ENCODE results near the gene CES5A. TPM values are rescaled to one million over a fixed set of nuclear protein-coding genes. Genes with fewer than 3 reads are reported as not detected.

CES5A gene
- polyA plus RNA-seq, 3 donors, result not detected

DNA sequence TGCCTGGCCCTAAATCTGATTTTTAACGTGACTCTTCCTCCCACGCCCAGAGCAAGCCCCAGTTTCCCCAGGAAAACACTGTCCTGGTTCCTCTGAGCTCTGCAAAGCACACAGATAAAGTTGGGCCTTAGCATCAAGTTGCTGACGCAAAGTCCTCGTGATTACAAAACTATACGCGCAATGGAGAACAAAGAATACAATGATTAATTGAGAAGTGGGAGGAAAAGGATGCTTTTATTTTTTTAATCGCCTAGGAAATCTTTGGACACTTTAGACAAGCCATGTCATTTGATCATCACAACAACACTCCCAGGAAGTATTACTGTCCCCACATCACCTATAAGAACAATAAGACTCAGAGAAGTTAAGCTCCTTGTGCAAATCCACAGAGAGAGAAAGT, 30.5 kb upstream of the CES5A start:
- Histone ChIP-seq H2AFZ (ENCODE audit: insufficient read depth, low read depth, low read length, poor library complexity, severe bottlenecking) (no peak overlapping the region), H3K36me3 (replicated peaks in 1 of 2; ENCODE audit: control insufficient read depth in 1 of 2, insufficient read depth in 2 of 2, low read length in 2 of 2) (no peaks in the 10 kb centered on the region), H3K9ac (ENCODE audit: insufficient read depth, low read length, poor library complexity, severe bottlenecking) (no peak overlapping the region), H3K27me3 (ENCODE audit: control insufficient read depth in 2 of 2, insufficient read depth in 2 of 2, low read length in 2 of 2) (no peaks in the 10 kb centered on the region), H3K27ac (ENCODE audit: low read depth in 1 of 2, low read length in 2 of 2) (no peak overlapping the region), H4K20me1 (ENCODE audit: insufficient read depth, low read length) (no peaks in the 10 kb centered on the region), H3K9me3 (replicated peaks in 1 of 2; ENCODE audit: control insufficient read depth in 1 of 2, insufficient read depth in 1 of 2, low read length in 2 of 2) (peaks cover 0 to 9% of the 10 kb centered on the region in 2 donors), H3K4me1 (ENCODE audit: control insufficient read depth in 1 of 2, insufficient read depth in 2 of 2, low read length in 2 of 2) (no peaks in the 10 kb centered on the region), H3K4me3 (replicated peaks in 1 of 3; ENCODE audit: low read depth in 2 of 3, low read length in 3 of 3) (no peak overlapping the region), H3K79me2 (ENCODE audit: insufficient read depth, low read length) (no peaks in the 10 kb centered on the region), H3K4me2 (replicated peaks; ENCODE audit: extremely low read depth, low read length, poor library complexity, severe bottlenecking) (no peak overlapping the region)
- WGBS (ENCODE audit: insufficient coverage), result 87% methylated on average over 3 of the region's 7 CpGs
- H3K27me3 Mint-ChIP-seq (ENCODE audit: low read depth in 3 of 3), result peaks cover 2 to 5% (median 5%) of the 10 kb centered on the region in 3 donors
- no peaks in the 10 kb centered on the region for H3K4me1 Mint-ChIP-seq
- no peak overlapping the region for H3K4me3 Mint-ChIP-seq
- peaks cover 6 to 32% (median 19%) of the 10 kb centered on the region in 7 donors for H3K9me3 Mint-ChIP-seq
- no peaks in the 10 kb centered on the region for H3K36me3 Mint-ChIP-seq
- TF ChIP-seq, protein P1, sequence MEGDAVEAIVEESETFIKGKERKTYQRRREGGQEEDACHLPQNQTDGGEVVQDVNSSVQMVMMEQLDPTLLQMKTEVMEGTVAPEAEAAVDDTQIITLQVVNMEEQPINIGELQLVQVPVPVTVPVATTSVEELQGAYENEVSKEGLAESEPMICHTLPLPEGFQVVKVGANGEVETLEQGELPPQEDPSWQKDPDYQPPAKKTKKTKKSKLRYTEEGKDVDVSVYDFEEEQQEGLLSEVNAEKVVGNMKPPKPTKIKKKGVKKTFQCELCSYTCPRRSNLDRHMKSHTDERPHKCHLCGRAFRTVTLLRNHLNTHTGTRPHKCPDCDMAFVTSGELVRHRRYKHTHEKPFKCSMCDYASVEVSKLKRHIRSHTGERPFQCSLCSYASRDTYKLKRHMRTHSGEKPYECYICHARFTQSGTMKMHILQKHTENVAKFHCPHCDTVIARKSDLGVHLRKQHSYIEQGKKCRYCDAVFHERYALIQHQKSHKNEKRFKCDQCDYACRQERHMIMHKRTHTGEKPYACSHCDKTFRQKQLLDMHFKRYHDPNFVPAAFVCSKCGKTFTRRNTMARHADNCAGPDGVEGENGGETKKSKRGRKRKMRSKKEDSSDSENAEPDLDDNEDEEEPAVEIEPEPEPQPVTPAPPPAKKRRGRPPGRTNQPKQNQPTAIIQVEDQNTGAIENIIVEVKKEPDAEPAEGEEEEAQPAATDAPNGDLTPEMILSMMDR (IDR thresholded peaks at IDR 0.05), result no peak
- no peak overlapping the region for H3K27ac Mint-ChIP-seq
- no peak for DNase-seq
- intact Hi-C loops (cut with micrococcal nuclease), result no loop called here

DNA sequence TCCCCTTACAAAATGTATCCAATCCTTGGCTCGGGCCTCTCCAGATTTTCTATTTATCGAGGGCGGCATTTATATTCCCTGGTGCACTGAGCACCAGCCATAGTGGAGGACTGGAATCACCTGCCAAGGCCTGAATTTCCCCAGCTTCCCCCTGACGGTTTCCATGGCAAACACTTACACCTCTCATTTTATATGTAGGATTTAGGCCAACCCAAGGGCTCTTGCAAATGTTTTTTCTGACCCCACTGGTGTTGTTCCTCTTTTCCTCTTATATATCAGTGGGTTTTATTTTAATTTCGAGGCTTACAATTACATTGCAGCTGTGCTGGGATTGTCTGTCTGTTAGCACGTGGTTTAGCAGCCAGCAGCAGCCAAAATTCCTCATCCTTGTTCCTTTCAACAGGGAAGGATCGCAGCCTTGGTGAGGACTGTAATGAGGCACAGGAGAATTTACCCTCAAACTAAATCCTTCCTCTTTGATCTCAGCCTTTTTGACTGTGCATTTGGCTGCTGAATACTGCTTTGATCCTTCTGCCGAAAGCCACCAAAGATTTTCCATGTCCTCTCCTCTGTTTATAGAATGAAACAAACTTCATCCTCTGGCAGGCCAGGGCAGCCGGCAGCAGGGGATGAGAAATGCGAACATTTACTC, 26.5 kb upstream of the CES5A start:
- H3K36me3 Mint-ChIP-seq, result no peaks in the 10 kb centered on the region

More for the DNA sequence above, 26.5 kb upstream of the CES5A start:
- Histone ChIP-seq H3K4me1 (ENCODE audit: control insufficient read depth in 1 of 2, insufficient read depth in 2 of 2, low read length in 2 of 2) (no peaks in the 10 kb centered on the region), H3K9me3 (replicated peaks in 1 of 2; ENCODE audit: control insufficient read depth in 1 of 2, insufficient read depth in 1 of 2, low read length in 2 of 2) (peaks cover 6 to 9% of the 10 kb centered on the region in 2 donors), H3K27me3 (ENCODE audit: control insufficient read depth in 2 of 2, insufficient read depth in 2 of 2, low read length in 2 of 2) (no peaks in the 10 kb centered on the region), H3K9ac (ENCODE audit: insufficient read depth, low read length, poor library complexity, severe bottlenecking) (no peak overlapping the region), H3K4me3 (replicated peaks in 1 of 3; ENCODE audit: low read depth in 2 of 3, low read length in 3 of 3) (no peak overlapping the region), H3K4me2 (replicated peaks; ENCODE audit: extremely low read depth, low read length, poor library complexity, severe bottlenecking) (no peak overlapping the region), H3K27ac (ENCODE audit: low read depth in 1 of 2, low read length in 2 of 2) (no peak overlapping the region), H4K20me1 (ENCODE audit: insufficient read depth, low read length) (no peaks in the 10 kb centered on the region), H3K36me3 (replicated peaks in 1 of 2; ENCODE audit: control insufficient read depth in 1 of 2, insufficient read depth in 2 of 2, low read length in 2 of 2) (no peaks in the 10 kb centered on the region), H2AFZ (ENCODE audit: insufficient read depth, low read depth, low read length, poor library complexity, severe bottlenecking) (no peak overlapping the region), H3K79me2 (ENCODE audit: insufficient read depth, low read length) (no peaks in the 10 kb centered on the region)
- H3K4me1 Mint-ChIP-seq, result no peaks in the 10 kb centered on the region
- DNase-seq, result no peak
- WGBS (ENCODE audit: insufficient coverage), result 90% methylated on average over 4 of the region's 10 CpGs
- intact Hi-C loops (cut with micrococcal nuclease), result no loop called here
- H3K4me3 Mint-ChIP-seq, result no peak overlapping the region
- TF ChIP-seq, protein P1 (IDR thresholded peaks at IDR 0.05), result no peak
- H3K27me3 Mint-ChIP-seq (ENCODE audit: low read depth in 3 of 3), result peaks cover 0 to 4% (median 2%) of the 10 kb centered on the region in 3 donors
- H3K27ac Mint-ChIP-seq, result no peak overlapping the region
- peaks cover 9 to 32% (median 25%) of the 10 kb centered on the region in 7 donors for H3K9me3 Mint-ChIP-seq
